Left cardiac atrium (tissue), 4 donors: ENCODE data around the gene SVIL. TPM values are rescaled to one million over a fixed set of nuclear protein-coding genes. Genes with fewer than 3 reads are reported as not detected.
"Not testable (repeated sequence)": the region's sequence is repeated elsewhere in the genome, so short reads cannot be mapped to it uniquely, and the experiment has no call there.

ENCODE experiments used
- ATAC-seq, 2 donors: fragments of 200-7000 bp; cut with Tn5 transposase; one replicate each; pipeline ENCODE4 v1.9.1; 2020; ENCODE audit warnings: mild to moderate bottlenecking in 2 of 2, moderate library complexity in 2 of 2
- DNase-seq: peaks from one replicate; pipeline ENCODE4 v3.0.0-alpha.2; 2020
- intact Hi-C, 2 donors: fragments of 100-400 bp; cut with DNase I; formaldehyde crosslinking; loops; one replicate each; pipeline versions ENCODE4 v1.14.1 to v1.15.1; 2022 to 2023
- total RNA-seq, 2 donors: library from RNA; stranded (reverse); fragmentation: NEBNext Ultra II Directional; extraction: Animal tissue kit (Norgen Biotek cat#: 25700); gene quantifications; one replicate each; pipeline ENCODE4 v1.2.1, GENCODE V29; 2021
- donor health status: DM: no; HTN: yes; CAD: no.
- donor health status: DM: no; HTN: yes; CAD: no; lungs with severe emphysema.
- donor health status: DM: yes; HTN: yes; CAD: no.
- donor health status: Dilated cardiomyopathy.

Gene SVIL
- total RNA-seq, 2 donors from 2014 or later, result 203 to 250 TPM

GRCh38 chr10:29590915-29591650 lies 43.7 kb downstream of the SVIL start:
- ATAC-seq (no peak), DNase-seq (no peak)
- intact Hi-C loops, result loop anchor here in 1 of 2 donors (5.0 kb wide), 1 partner anchor 79 kb away; no protein-coding TSS in a partner anchor

GRCh38 chr10:29588629-29589421 lies 45.9 kb downstream of the SVIL start:
- intact Hi-C loops, result loop anchor here in 1 of 2 donors (10.0 kb wide), 1 partner anchor 54 kb away; no protein-coding TSS in a partner anchor
- DNase-seq, result no peak
- ATAC-seq, result peak in 1 of 2 donors; percentile 45

GRCh38 chr10:29587750-29588628 lies 46.8 kb downstream of the SVIL start:
- ATAC-seq, result peak in 1 of 2 donors; percentile 5
- DNase-seq, result not testable (repeated sequence)
- intact Hi-C loops, result loop anchor here in 1 of 2 donors (10.0 kb wide), 1 partner anchor 53 kb away; no protein-coding TSS in a partner anchor

GRCh38 chr10:29587102-29587749 lies 47.5 kb downstream of the SVIL start:
- peak; percentile 76 to 78 for ATAC-seq
- intact Hi-C loops, result loop anchor here in 1 of 2 donors (10.0 kb wide), 1 partner anchor 52 kb away; no protein-coding TSS in a partner anchor
- peak; percentile 60 for DNase-seq

GRCh38 chr10:29586509-29586908 lies 48.3 kb downstream of the SVIL start:
- intact Hi-C loops, result loop anchor here in 1 of 2 donors (10.0 kb wide), 1 partner anchor 52 kb away; no protein-coding TSS in a partner anchor
- DNase-seq (no peak), ATAC-seq (no peak)

GRCh38 chr10:29585488-29585976 lies 49.2 kb downstream of the SVIL start:
- DNase-seq (peak; percentile 50), ATAC-seq (peak; percentile 33 to 39)
- intact Hi-C loops, result loop anchor here in 1 of 2 donors (10.0 kb wide), 1 partner anchor 51 kb away; no protein-coding TSS in a partner anchor

- no peak for DNase-seq
- intact Hi-C loops, result loop anchor here in 1 of 2 donors (10.0 kb wide), 1 partner anchor 50 kb away; no protein-coding TSS in a partner anchor
- no peak for ATAC-seq
Observed at GRCh38 chr10:29584436-29584835, 50.3 kb downstream of the SVIL start.

GRCh38 chr10:29583674-29584073 lies 51.1 kb downstream of the SVIL start:
- no peak for ATAC-seq
- DNase-seq, result no peak
- intact Hi-C loops, result loop anchor here in 1 of 2 donors (10.0 kb wide), 1 partner anchor 49 kb away; no protein-coding TSS in a partner anchor

GRCh38 chr10:29582769-29583168 lies 52.0 kb downstream of the SVIL start:
- intact Hi-C loops, result loop anchor here in 1 of 2 donors (10.0 kb wide), 1 partner anchor 48 kb away; no protein-coding TSS in a partner anchor
- DNase-seq, ATAC-seq: not testable (repeated sequence)

GRCh38 chr10:29579455-29579970 lies 55.3 kb downstream of the SVIL start:
- DNase-seq (no peak), ATAC-seq (no peak)
- intact Hi-C loops, result no loop called here

- DNase-seq (no peak), ATAC-seq (no peak)
- intact Hi-C loops, result no loop called here
Observed at GRCh38 chr10:29578457-29578856, 56.3 kb downstream of the SVIL start.

- ATAC-seq, result no peak
- intact Hi-C loops, result no loop called here
- DNase-seq, result no peak
Observed at GRCh38 chr10:29576681-29577080, 58.1 kb downstream of the SVIL start.

GRCh38 chr10:29575098-29575455 lies 59.7 kb downstream of the SVIL start:
- DNase-seq, result no peak
- intact Hi-C loops, result no loop called here
- ATAC-seq, result no peak

- ATAC-seq, result peak; percentile 23 to 41
- DNase-seq, intact Hi-C loops: not testable (repeated sequence)
Observed at GRCh38 chr10:29574212-29575097, 60.3 kb downstream of the SVIL start.

- ATAC-seq, intact Hi-C loops, DNase-seq: not testable (repeated sequence)
Observed at GRCh38 chr10:29570248-29570647, 64.5 kb downstream of the SVIL start.

GRCh38 chr10:29569795-29570194 lies 65.0 kb downstream of the SVIL start:
- DNase-seq (no peak), ATAC-seq (no peak)
- intact Hi-C loops, result no loop called here

GRCh38 chr10:29567003-29567402 lies 67.8 kb downstream of the SVIL start:
- ATAC-seq (no peak), DNase-seq (no peak)
- intact Hi-C loops, result no loop called here
